Type B pancreatic cell (in vitro differentiated cells): Measurements from ENCODE around the gene TENM3. TPM values are rescaled to one million over a fixed set of nuclear protein-coding genes. Genes with fewer than 3 reads are reported as not detected.

Experiments used
- DNase-seq: peaks from one replicate; pipeline ENCODE4 v3.0.0; 2021; ENCODE audit warnings: mixed read lengths; ENCODE audit not compliant: unreplicated experiment; ENCODE audit errors: extremely low spot score
- H3K27ac Mint-ChIP-seq: 2 replicates; pipeline ENCODE4 v1.8.0; 2021; ENCODE audit warnings: mild to moderate bottlenecking, mixed read lengths
- H3K27me3 Mint-ChIP-seq: 2 replicates; pipeline ENCODE4 v1.8.0; 2021; ENCODE audit warnings: mixed read lengths
- H3K36me3 Mint-ChIP-seq: 2 replicates; pipeline ENCODE4 v1.8.0; 2021; ENCODE audit warnings: mixed read lengths
- H3K4me1 Mint-ChIP-seq: one replicate; pipeline ENCODE4 v1.8.0; 2021; ENCODE audit warnings: mixed read lengths; ENCODE audit not compliant: unreplicated experiment
- H3K4me3 Mint-ChIP-seq: 2 replicates; pipeline ENCODE4 v1.8.0; 2021; ENCODE audit warnings: mild to moderate bottlenecking, mixed read lengths
- H3K9me3 Mint-ChIP-seq: 2 replicates; pipeline ENCODE4 v1.8.0; 2021; ENCODE audit warnings: mixed read lengths
- CTCF ChIP-seq: fragments of 200-600 bp; sonication (generic); conservative IDR thresholded peaks from 2 replicates; pipeline ENCODE4 v1.5.0; 2021; ENCODE audit warnings: antibody characterized with exemption, mild to moderate bottlenecking
- total RNA-seq: library from RNA; stranded (reverse); gene quantifications from 2 replicates; pipeline ENCODE4 v1.2.1, GENCODE V29; 2021; ENCODE audit warnings: low replicate concordance

TENM3 gene
- total RNA-seq, 1 donor from 2014 or later, result 73.5 TPM

GRCh38 chr4:182483685-182484084, 240.5 kb downstream of the TENM3 start:
- H3K4me1 Mint-ChIP-seq, result no peaks in the 10 kb centered on the region
- no peak overlapping the region for H3K4me3 Mint-ChIP-seq
- H3K9me3 Mint-ChIP-seq, result peaks cover 5% of the 10 kb centered on the region
- no peak for TF ChIP-seq CTCF
- H3K27me3 Mint-ChIP-seq, result no peaks in the 10 kb centered on the region
- H3K27ac Mint-ChIP-seq, result no peak overlapping the region
- H3K36me3 Mint-ChIP-seq, result peaks cover 5% of the 10 kb centered on the region
- no peak for DNase-seq

- no peak for DNase-seq
- Mint-ChIP-seq H3K27me3 (no peaks in the 10 kb centered on the region), H3K4me1 (peaks cover 3% of the 10 kb centered on the region), H3K36me3 (peaks cover 5% of the 10 kb centered on the region), H3K4me3 (no peak overlapping the region), H3K9me3 (peaks cover 5% of the 10 kb centered on the region), H3K27ac (no peak overlapping the region)
- no peak for TF ChIP-seq CTCF
Observed at GRCh38 chr4:182486881-182487280, 243.7 kb downstream of the TENM3 start.

GRCh38 chr4:182488896-182489295, 245.7 kb downstream of the TENM3 start:
- no peak for DNase-seq
- Mint-ChIP-seq H3K27ac (no peak overlapping the region), H3K4me1 (peaks cover 5% of the 10 kb centered on the region), H3K27me3 (no peaks in the 10 kb centered on the region), H3K36me3 (peaks cover 5% of the 10 kb centered on the region), H3K4me3 (no peak overlapping the region), H3K9me3 (peaks cover 5% of the 10 kb centered on the region)
- TF ChIP-seq CTCF, result no peak

- H3K4me3 Mint-ChIP-seq, result no peak overlapping the region
- no peak for TF ChIP-seq CTCF
- H3K4me1 Mint-ChIP-seq, result peaks cover 5% of the 10 kb centered on the region
- no peaks in the 10 kb centered on the region for H3K27me3 Mint-ChIP-seq
- no peak overlapping the region for H3K27ac Mint-ChIP-seq
- peaks cover 5% of the 10 kb centered on the region for H3K9me3 Mint-ChIP-seq
- DNase-seq, result no peak
- peaks cover 5% of the 10 kb centered on the region for H3K36me3 Mint-ChIP-seq
Observed at GRCh38 chr4:182489607-182490006, 246.4 kb downstream of the TENM3 start.

GRCh38 chr4:182491719-182492118, 248.5 kb downstream of the TENM3 start:
- DNase-seq, result no peak
- no peaks in the 10 kb centered on the region for H3K36me3 Mint-ChIP-seq
- no peaks in the 10 kb centered on the region for H3K27me3 Mint-ChIP-seq
- no peak for TF ChIP-seq CTCF
- H3K27ac Mint-ChIP-seq, result no peak overlapping the region
- peaks cover 5% of the 10 kb centered on the region for H3K4me1 Mint-ChIP-seq
- no peaks in the 10 kb centered on the region for H3K9me3 Mint-ChIP-seq
- no peak overlapping the region for H3K4me3 Mint-ChIP-seq

GRCh38 chr4:182492423-182492822, 249.2 kb downstream of the TENM3 start:
- H3K36me3 Mint-ChIP-seq, result no peaks in the 10 kb centered on the region
- H3K27ac Mint-ChIP-seq, result no peak overlapping the region
- H3K4me1 Mint-ChIP-seq, result peaks cover 5% of the 10 kb centered on the region
- H3K27me3 Mint-ChIP-seq, result no peaks in the 10 kb centered on the region
- no peak overlapping the region for H3K4me3 Mint-ChIP-seq
- H3K9me3 Mint-ChIP-seq, result no peaks in the 10 kb centered on the region
- no peak for TF ChIP-seq CTCF
- no peak for DNase-seq
